Fibroblast of the aortic adventitia (primary cell): ENCODE measurements around the gene GPC6. TPM values are rescaled to one million over a fixed set of nuclear protein-coding genes. Genes with fewer than 3 reads are reported as not detected.

Experiments
- DNase-seq: peaks from one replicate; pipeline ENCODE4 v3.0.0-alpha.2; 2010; ENCODE audit warnings: low read depth
- H3K4me3 ChIP-seq: 2 replicates; pipeline ENCODE4 v1.5.1; 2011; ENCODE audit warnings: low read depth, mild to moderate bottlenecking, control low read depth, low read length, moderate library complexity
- CTCF ChIP-seq: IDR thresholded peaks from 2 replicates; pipeline ENCODE4 v1.5.1; 2011; ENCODE audit warnings: mild to moderate bottlenecking, low read length, control low read depth, inconsistent platforms; ENCODE audit not compliant: insufficient read depth
- total RNA-seq: library from RNA; depleted of rRNA; stranded (reverse); fragments of >200 nt; gene quantifications from 2 replicates; pipeline ENCODE4 v1.2.3, GENCODE V29; 2012; ENCODE audit warnings: low replicate concordance

The GPC6 gene
- total RNA-seq, 1 donor, result 92.6 TPM

DNA sequence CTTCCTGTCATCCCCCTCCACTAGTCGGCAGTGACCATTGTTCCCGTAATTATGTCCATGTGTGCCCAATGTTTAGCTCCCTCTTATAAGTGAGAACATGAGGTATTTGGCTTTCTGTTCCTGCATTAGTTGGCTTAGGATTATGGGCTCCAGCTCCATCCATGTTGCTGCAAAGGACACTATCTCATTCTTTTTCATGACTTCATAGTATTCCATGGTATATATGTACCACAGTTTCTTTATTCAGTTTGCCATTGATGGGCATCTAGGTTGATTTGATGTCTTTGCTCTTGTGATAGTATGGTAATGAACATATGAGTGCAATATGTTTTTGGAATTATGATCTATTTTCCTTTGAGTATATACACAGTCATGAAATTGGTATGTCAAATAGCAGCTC lies 730.8 kb downstream of the GPC6 start:
- H3K4me3 ChIP-seq, result no peak overlapping the region
- DNase-seq, result no peak
- TF ChIP-seq CTCF, result no peak

- DNase-seq, result no peak
- no peak for TF ChIP-seq CTCF
- no peak overlapping the region for H3K4me3 ChIP-seq
Measured at GRCh38 chr13:93959796-93960533, 733.4 kb downstream of the GPC6 start.

DNA sequence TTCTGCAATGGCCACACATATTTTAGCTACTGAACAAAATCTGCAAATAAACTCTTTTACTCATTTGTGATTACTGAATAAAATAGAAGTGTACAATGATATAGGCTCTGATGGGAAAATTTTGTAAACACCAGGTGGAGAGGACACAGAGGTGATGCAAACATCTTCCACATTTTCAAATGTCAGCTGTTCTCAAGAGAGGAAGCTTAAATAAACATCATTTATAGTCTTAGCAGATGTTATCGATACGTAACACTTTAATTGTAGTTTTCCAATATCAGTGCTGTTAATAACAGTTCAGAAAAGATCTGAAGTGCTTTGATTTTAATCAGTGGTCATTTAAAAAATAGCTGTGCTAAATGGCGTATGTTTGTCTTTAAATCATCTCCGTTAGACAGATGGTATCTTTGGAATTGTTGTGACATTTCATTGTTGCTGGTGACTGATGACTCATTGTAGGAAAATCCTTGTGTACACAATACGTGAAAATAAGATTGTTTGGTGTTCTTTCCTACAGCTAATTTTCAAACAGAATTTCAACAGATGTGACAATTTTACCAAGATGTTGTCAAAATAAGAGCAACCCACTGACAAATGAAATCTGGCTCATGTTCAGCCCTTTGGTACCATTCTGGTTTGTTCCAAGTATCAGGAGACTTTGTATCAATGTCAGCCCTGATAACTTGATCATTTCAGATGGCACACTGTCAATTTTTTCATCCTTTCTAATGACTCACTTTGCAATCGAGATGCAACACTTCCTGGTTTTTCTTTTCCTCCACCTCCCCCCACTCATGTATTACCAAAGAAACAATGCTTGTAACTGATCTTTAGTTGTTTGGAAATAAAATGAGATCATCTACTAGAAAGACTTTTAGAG lies 736.9 kb downstream of the GPC6 start:
- peak; percentile 45 for DNase-seq
- no peak for TF ChIP-seq CTCF
- H3K4me3 ChIP-seq, result no peak overlapping the region

DNA sequence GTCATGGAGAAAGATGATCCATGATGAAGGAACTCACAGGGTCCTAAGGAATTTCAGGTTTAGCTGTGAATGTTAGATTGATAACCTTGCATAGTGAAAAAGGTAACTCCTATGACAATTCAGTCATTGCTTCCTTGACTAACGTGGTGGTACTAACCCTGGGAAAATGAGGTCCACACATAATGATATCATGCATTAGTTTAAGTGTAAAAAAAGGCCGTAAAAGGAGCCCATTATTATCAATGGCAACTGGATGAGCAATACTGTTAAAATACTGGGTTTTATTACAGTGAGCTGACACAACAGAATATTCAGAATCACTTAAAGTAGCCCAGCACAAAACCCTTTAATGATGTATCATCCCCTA lies 737.5 kb downstream of the GPC6 start:
- no peak for TF ChIP-seq CTCF
- no peak overlapping the region for H3K4me3 ChIP-seq
- DNase-seq, result no peak

DNA sequence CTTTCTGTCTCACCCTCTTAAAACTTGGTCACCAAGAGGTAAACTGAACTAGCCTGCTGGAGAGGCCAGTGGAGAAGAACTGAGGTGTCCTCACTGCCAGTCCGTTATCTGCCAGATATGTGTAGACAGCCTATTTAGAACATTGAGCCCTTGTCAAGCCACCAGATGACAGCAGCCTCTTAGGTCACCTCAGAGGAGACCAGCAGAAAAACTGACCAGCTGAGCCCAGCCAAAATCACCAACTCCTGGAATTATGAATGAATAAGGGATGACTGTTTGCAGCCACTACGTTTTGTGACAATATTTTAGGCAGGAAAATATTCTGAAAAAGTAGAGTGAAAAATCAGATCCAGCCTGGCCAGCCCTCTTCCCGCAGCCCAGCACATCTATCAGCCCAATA lies 739.0 kb downstream of the GPC6 start:
- no peak for DNase-seq
- TF ChIP-seq CTCF, result no peak
- H3K4me3 ChIP-seq, result no peak overlapping the region

- TF ChIP-seq CTCF, result no peak
- no peak overlapping the region for H3K4me3 ChIP-seq
- no peak for DNase-seq
Measured at GRCh38 chr13:93966267-93966936, 739.8 kb downstream of the GPC6 start.
